KMS-11 (cell line): Measurements from ENCODE around the gene EEIG2.
A peak's percentile ranks its signal among the peaks of the same experiment; 100 is the strongest.
"Not testable (repeated sequence)": the region's sequence is repeated elsewhere in the genome, so short reads cannot be mapped to it uniquely, and the experiment has no call there.

Source experiments
- H2AFZ ChIP-seq: fragments of 200-600 bp; sonication (generic); 2 replicates; pipeline ENCODE4 v1.6.1; 2016; ENCODE audit warnings: antibody characterized with exemption, mixed run types, low read depth
- H3K27ac ChIP-seq: fragments of 200-600 bp; sonication (generic); 2 replicates; pipeline ENCODE4 v1.6.1; 2016; ENCODE audit warnings: mild to moderate bottlenecking, mixed run types
- H3K27me3 ChIP-seq: fragments of 200-600 bp; sonication (generic); 2 replicates; pipeline ENCODE4 v1.6.1; 2017; ENCODE audit warnings: mild to moderate bottlenecking, low read depth, mixed run types, moderate library complexity; ENCODE audit not compliant: insufficient read depth
- H3K36me3 ChIP-seq: fragments of 200-600 bp; sonication (generic); 2 replicates; pipeline ENCODE4 v1.6.1; 2017; ENCODE audit warnings: mild to moderate bottlenecking, mixed run types; ENCODE audit not compliant: insufficient read depth
- H3K4me1 ChIP-seq: fragments of 200-600 bp; sonication (generic); 2 replicates; pipeline ENCODE4 v1.6.1; 2016; ENCODE audit warnings: mild to moderate bottlenecking, low read depth, mixed run types; ENCODE audit not compliant: poor library complexity, severe bottlenecking
- H3K4me2 ChIP-seq: fragments of 200-600 bp; sonication (generic); 2 replicates; pipeline ENCODE4 v1.7.0; 2016; ENCODE audit warnings: mild to moderate bottlenecking, mixed run types
- H3K4me3 ChIP-seq: fragments of 200-600 bp; sonication (generic); IDR thresholded peaks from 2 replicates; pipeline ENCODE4 v1.6.1; 2017; ENCODE audit warnings: low read depth, low read length, mixed read lengths; ENCODE audit not compliant: insufficient read depth
- H3K79me2 ChIP-seq: fragments of 200-600 bp; sonication (generic); 2 replicates; pipeline ENCODE4 v1.6.1; 2016; ENCODE audit warnings: low read depth, mixed run types; ENCODE audit not compliant: insufficient read depth
- H3K9ac ChIP-seq: fragments of 200-600 bp; sonication (generic); 2 replicates; pipeline ENCODE4 v1.6.1; 2016; ENCODE audit warnings: mild to moderate bottlenecking, mixed run types
- H4K20me1 ChIP-seq: fragments of 200-600 bp; sonication (generic); 2 replicates; pipeline ENCODE4 v1.6.1; 2016; ENCODE audit warnings: mild to moderate bottlenecking, mixed run types; ENCODE audit not compliant: insufficient read depth
- TF ChIP-seq, protein P1 (sequence below): fragments of 200-600 bp; sonication (generic); conservative IDR thresholded peaks from 2 replicates; pipeline ENCODE4 v1.6.1; 2017; ENCODE audit warnings: low read depth, mild to moderate bottlenecking, antibody characterized with exemption, low read length, moderate library complexity, mixed read lengths

Gene EEIG2

DNA sequence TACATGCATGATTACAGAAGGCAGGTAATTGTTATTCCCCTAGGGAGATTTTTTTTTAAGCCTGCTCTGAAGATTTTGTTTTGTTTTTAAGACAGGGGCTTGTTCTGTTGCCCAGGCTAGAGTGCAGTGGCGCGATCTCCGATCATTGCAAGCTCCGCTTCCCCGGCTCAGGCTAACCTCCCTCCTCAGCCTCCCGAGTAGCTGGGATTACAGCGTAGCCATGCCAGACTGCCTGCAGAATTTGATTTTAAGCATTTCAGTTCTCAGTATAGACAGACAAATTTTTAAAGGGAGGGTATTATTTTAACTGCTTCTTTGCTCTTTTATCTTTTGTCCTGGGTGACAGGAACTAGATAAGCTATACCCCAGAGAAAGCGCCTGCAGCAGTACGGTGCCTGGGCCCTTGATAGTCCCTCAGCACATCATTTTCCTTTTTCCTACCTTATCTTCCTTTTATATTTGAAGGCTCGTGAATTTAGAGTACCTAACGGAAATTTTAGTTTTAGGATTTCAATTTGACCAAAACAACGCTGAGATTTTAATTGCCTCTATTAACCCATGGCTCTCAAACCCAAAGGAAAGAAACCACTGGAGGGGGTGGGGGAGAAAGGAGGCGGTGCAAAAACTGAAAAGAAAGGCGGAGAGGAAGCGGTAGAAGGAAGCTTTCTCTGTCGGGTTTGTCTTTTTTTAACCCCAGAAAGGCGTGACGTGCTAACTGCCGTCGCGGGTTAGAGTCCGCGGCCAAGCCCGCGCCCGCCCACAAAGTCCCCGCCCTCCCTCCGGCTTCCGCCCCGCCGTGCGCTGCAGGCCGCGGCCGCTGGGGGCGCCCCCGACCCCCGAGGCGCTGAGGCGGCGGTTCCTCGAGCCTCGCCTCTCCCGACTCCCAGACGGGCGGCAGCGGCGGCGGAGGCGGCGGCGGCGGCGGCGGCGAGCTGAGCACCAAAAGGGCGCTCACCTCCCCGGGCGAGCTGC, at the start of gene EEIG2:
Gene EEIG2 (plus strand): TSS at position 886 of the 972 bp plus-strand sequence. CDS start 329 bp downstream, outside the sequence.
- H3K27me3 ChIP-seq = no peaks in the 10 kb centered on the region
- no peaks in the 10 kb centered on the region for H3K79me2 ChIP-seq
- peak within 1 kb of the TSS; percentile 28 for H3K4me3 ChIP-seq
- peaks cover 19% of the 10 kb centered on the region for H3K4me1 ChIP-seq
- no peaks in the 10 kb centered on the region for H3K36me3 ChIP-seq
- H4K20me1 ChIP-seq = no peaks in the 10 kb centered on the region
- TF ChIP-seq, protein P1, sequence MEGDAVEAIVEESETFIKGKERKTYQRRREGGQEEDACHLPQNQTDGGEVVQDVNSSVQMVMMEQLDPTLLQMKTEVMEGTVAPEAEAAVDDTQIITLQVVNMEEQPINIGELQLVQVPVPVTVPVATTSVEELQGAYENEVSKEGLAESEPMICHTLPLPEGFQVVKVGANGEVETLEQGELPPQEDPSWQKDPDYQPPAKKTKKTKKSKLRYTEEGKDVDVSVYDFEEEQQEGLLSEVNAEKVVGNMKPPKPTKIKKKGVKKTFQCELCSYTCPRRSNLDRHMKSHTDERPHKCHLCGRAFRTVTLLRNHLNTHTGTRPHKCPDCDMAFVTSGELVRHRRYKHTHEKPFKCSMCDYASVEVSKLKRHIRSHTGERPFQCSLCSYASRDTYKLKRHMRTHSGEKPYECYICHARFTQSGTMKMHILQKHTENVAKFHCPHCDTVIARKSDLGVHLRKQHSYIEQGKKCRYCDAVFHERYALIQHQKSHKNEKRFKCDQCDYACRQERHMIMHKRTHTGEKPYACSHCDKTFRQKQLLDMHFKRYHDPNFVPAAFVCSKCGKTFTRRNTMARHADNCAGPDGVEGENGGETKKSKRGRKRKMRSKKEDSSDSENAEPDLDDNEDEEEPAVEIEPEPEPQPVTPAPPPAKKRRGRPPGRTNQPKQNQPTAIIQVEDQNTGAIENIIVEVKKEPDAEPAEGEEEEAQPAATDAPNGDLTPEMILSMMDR = no peak; the same call in 1 of the 2 replicates
- peak within 1 kb of the TSS; percentile 67 for H2AFZ ChIP-seq
- H3K27ac ChIP-seq = peak within 1 kb of the TSS; percentile 45; the same call in 1 of the 2 replicates
- peak within 1 kb of the TSS; percentile 22; the same call in 1 of the 2 replicates for H3K9ac ChIP-seq
- H3K4me2 ChIP-seq = peak within 1 kb of the TSS; percentile 73

DNA sequence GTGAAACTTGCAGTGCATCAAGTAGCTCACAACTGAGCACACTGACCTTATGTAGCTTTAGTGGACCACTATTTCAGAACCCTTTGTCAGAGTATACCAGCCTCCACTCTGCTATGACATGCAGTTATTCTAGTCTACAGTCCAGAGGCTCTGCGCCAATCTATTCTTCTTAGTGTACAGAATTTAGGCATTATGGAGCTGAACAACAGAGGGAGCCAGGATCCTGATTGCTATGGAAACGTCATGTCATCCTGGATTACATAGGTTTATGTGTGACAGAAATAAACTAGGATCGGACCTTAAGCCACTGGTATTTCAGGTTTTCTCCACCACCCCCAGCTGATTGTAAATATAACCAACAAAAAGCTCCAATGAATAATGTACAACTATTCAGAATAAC, 48.1 kb upstream of the EEIG2 start:
- H3K4me1 ChIP-seq = no peaks in the 10 kb centered on the region
- no peaks in the 10 kb centered on the region for H3K79me2 ChIP-seq
- TF ChIP-seq, protein P1 = no peak
- no peak overlapping the region for H2AFZ ChIP-seq
- no peak overlapping the region for H3K27ac ChIP-seq
- H3K9ac ChIP-seq = no peak overlapping the region
- H3K36me3 ChIP-seq = no peaks in the 10 kb centered on the region
- H4K20me1 ChIP-seq = no peaks in the 10 kb centered on the region
- H3K4me3 ChIP-seq = no peak overlapping the region
- no peak overlapping the region for H3K4me2 ChIP-seq
- H3K27me3 ChIP-seq = no peaks in the 10 kb centered on the region

DNA sequence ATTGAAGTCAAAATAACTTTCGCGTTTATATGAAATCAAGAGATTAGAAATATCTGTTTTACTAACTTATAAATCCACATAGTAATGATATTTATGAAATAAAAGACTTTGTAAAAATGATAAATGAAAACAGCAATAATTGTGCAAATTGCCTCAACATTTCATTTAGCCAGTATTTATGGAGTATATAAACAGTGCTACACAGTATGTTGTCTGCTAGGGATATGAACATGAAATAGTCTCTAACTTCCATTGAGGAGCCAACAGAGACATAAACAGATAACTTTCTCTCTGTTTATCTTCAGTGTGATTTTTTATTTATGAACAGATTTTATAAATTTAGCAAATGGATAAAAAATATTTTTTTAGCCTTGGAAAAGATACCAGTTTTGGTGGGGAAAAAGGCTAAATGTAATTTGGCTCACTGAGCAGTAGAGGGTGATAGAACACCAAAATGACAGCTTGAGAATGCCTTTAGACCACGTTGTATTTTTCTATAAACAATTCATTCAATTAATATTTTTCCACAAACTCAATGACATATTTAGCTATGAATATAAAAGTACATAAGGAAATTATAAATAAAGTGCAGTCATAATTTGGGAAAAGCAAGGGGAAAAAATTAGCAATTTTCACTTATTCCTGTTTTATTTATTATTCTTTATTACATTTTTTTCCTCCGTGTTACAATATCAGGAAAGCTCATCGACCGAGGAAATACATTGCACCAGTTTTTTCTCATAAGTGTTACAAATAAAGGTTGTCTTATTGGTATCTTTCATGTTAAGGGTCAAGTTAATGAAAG, 47.5 kb upstream of the EEIG2 start:
- H4K20me1 ChIP-seq = no peaks in the 10 kb centered on the region
- H3K4me2 ChIP-seq = no peak overlapping the region
- H3K4me3 ChIP-seq = no peak overlapping the region
- H3K27me3 ChIP-seq = no peaks in the 10 kb centered on the region
- no peak overlapping the region for H3K9ac ChIP-seq
- H3K27ac ChIP-seq = no peak overlapping the region
- H2AFZ ChIP-seq = no peak overlapping the region
- H3K4me1 ChIP-seq = no peaks in the 10 kb centered on the region
- H3K36me3 ChIP-seq = no peaks in the 10 kb centered on the region
- TF ChIP-seq, protein P1 = peak; percentile 72
- H3K79me2 ChIP-seq = no peaks in the 10 kb centered on the region

DNA sequence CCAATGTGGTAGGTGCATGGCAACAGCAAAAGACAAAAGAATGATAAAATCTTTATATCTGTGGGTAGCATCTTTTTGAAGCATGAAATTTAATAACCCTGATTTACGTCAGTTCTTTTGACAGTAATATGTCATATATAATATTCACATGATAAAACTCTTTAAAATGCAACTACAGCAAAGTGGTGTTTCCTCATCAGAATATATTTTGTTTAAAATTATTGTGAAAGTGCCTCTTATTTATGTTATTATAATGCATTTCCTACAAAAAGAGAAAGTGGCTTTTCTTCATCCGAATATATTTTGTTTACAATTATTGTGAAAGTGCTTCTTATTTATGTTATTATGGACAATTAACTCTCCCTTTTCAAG, 46.9 kb upstream of the EEIG2 start:
- Histone ChIP-seq H3K4me3 (no peak overlapping the region), H4K20me1 (no peaks in the 10 kb centered on the region), H3K36me3 (no peaks in the 10 kb centered on the region), H3K9ac (no peak overlapping the region), H3K79me2 (no peaks in the 10 kb centered on the region), H3K27ac (no peak overlapping the region), H2AFZ (no peak overlapping the region), H3K27me3 (no peaks in the 10 kb centered on the region), H3K4me2 (no peak overlapping the region), H3K4me1 (no peaks in the 10 kb centered on the region)
- TF ChIP-seq, protein P1 = no peak

DNA sequence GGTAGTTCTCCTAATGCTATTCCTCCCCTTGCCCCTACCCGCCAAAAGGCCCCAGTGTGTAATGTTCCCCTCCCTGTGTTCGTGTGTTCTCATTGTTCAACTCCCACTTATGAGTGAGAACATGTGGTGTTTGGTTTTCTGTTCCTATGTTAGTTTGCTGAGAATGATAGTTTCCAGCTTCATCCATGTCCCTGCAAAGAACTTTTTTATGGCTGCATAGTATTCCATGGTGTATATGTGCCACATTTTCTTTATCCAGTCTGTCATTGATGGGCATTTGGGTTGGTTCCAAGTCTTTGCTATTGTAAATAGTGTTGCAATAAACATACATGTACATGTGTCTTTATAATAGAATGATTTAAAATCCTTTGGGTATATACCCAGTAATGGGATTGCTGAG, 46.0 kb upstream of the EEIG2 start:
- H3K4me3 ChIP-seq, H3K4me1 ChIP-seq, H3K79me2 ChIP-seq: not testable (repeated sequence)

DNA sequence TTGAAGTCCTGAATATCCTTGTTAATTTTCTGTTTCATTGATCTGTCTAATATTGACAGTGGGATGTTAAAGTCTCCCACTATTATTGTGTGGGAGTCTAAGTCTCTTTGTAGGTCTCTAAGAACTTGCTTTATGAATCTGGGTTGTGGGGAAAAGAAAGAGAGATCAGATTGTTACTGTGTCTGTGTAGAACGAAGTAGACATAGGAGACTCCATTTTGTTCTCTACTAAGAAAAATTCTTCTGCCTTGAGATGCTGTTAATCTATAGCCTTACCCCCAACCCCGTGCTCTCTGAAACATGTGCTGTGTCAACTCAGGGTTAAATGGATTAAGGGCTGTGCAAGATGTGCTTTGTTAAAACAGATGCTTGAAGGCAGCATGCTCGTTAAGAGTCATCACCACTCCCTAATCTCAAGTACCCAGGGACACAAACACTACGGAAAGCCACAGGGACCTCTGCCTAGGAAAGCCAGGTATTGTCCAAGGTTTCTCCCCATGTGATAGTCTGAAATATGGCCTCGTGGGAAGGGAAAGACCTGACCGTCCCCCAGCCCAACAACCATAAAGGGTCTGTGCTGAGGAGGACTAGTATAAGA, 42.5 kb upstream of the EEIG2 start:
- H4K20me1 ChIP-seq, H3K4me2 ChIP-seq, H3K27ac ChIP-seq, H3K27me3 ChIP-seq, H3K4me3 ChIP-seq, H3K4me1 ChIP-seq, H3K36me3 ChIP-seq, H3K9ac ChIP-seq, H2AFZ ChIP-seq, H3K79me2 ChIP-seq: not testable (repeated sequence)

More for the DNA sequence above, 46.0 kb upstream of the EEIG2 start:
- H4K20me1 ChIP-seq, H3K27me3 ChIP-seq, H3K4me2 ChIP-seq, H3K27ac ChIP-seq, H3K36me3 ChIP-seq, H2AFZ ChIP-seq, H3K9ac ChIP-seq: not testable (repeated sequence)
